ENCODE data around the gene MAMSTR. TPM values are rescaled to one million over a fixed set of nuclear protein-coding genes. Genes with fewer than 3 reads are reported as not detected.

MAMSTR gene
- total and polyA plus RNA-seq, 9 of the 15 experiments (the other 6 are each of a cell fraction or from before 2014, with no cell fraction given): 0.08 to 1.00 (median 0.40) TPM; not detected in 1

DNA sequence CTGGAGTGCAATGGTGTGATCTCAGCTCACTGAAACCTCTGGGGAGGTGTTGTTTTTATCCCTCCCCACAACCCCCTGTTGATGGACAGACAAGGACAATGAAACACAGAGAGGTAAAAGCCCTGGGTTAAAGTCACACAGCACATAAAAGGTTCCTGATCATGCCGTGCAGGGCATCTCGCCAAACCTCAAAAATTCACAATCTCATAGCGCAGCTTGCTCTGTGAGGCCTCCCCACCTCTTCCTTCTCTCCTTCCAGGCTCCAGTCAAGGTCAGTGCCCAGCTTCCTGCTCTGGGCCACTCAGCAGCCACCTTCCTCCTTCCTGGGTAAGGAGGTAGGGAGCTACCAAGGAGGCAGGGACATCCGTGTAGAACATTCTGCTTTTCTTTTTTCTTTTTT is 21.5 kb downstream of the MAMSTR start (continued):
- TF ChIP-seq, protein P1, sequence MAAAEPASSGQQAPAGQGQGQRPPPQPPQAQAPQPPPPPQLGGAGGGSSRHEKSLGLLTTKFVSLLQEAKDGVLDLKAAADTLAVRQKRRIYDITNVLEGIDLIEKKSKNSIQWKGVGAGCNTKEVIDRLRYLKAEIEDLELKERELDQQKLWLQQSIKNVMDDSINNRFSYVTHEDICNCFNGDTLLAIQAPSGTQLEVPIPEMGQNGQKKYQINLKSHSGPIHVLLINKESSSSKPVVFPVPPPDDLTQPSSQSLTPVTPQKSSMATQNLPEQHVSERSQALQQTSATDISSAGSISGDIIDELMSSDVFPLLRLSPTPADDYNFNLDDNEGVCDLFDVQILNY (CRISPR knock-in tag; IDR thresholded peaks at IDR 0.05): no peak
- TF ChIP-seq ETV1 (tag; conservative IDR thresholded peaks at IDR 0.05; ENCODE audit: low read depth) (no peak; the same call in 1 of the 2 replicates), POLR2AphosphoS5 (IDR thresholded peaks at IDR 0.05; ENCODE audit: control insufficient read depth, insufficient read depth, low read depth, low read length) (peak; percentile 54; the same call in 1 of the 2 replicates), RBM22 (IDR thresholded peaks at IDR 0.05; ENCODE audit: low read depth, low read length, poor library complexity, severe bottlenecking) (no peak), EP400 (IDR thresholded peaks at IDR 0.05) (no peak; the same call in 1 of the 2 replicates), HDAC2 (IDR thresholded peaks at IDR 0.05) (peak; percentile 75; the same call in 1 of the 2 replicates), FIP1L1 (IDR thresholded peaks at IDR 0.05; ENCODE audit: low read depth, low read length, poor library complexity, severe bottlenecking) (no peak), TCF7 (IDR thresholded peaks at IDR 0.05; ENCODE audit: borderline replicate concordance) (no peak), NFIC (IDR thresholded peaks at IDR 0.05) (peak; percentile 95), HMG20B (CRISPR knock-in tag; IDR thresholded peaks at IDR 0.05) (no peak), RBM34 (IDR thresholded peaks at IDR 0.05; ENCODE audit: borderline replicate concordance, insufficient read depth, low read length) (no peak), ZNF239 (CRISPR knock-in tag; IDR thresholded peaks at IDR 0.05) (no peak), PHF21A (IDR thresholded peaks at IDR 0.05; ENCODE audit: borderline replicate concordance, low read depth) (no peak), ZNF174 (CRISPR knock-in tag; IDR thresholded peaks at IDR 0.05) (no peak), TRIM28 (IDR thresholded peaks at IDR 0.05) (no peak), L3MBTL2 (IDR thresholded peaks at IDR 0.05) (no peak), KAT8 (IDR thresholded peaks at IDR 0.05; ENCODE audit: low read depth) (no peak), MAFK (IDR thresholded peaks at IDR 0.05; ENCODE audit: low read length) (no peak), ZNF57 (CRISPR knock-in tag; IDR thresholded peaks at IDR 0.05) (no peak), POLR3G (IDR thresholded peaks at IDR 0.05; ENCODE audit: extremely low read depth, insufficient read length, insufficient replicate concordance) (no peak), CBFB (CRISPR knock-in tag; IDR thresholded peaks at IDR 0.05) (no peak), ZNF212 (CRISPR knock-in tag; IDR thresholded peaks at IDR 0.05) (no peak)
- TF ChIP-seq, protein P2, sequence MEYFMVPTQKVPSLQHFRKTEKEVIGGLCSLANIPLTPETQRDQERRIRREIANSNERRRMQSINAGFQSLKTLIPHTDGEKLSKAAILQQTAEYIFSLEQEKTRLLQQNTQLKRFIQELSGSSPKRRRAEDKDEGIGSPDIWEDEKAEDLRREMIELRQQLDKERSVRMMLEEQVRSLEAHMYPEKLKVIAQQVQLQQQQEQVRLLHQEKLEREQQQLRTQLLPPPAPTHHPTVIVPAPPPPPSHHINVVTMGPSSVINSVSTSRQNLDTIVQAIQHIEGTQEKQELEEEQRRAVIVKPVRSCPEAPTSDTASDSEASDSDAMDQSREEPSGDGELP (CRISPR knock-in tag; IDR thresholded peaks at IDR 0.05; ENCODE audit: borderline replicate concordance): no peak
- TF ChIP-seq, protein P3, sequence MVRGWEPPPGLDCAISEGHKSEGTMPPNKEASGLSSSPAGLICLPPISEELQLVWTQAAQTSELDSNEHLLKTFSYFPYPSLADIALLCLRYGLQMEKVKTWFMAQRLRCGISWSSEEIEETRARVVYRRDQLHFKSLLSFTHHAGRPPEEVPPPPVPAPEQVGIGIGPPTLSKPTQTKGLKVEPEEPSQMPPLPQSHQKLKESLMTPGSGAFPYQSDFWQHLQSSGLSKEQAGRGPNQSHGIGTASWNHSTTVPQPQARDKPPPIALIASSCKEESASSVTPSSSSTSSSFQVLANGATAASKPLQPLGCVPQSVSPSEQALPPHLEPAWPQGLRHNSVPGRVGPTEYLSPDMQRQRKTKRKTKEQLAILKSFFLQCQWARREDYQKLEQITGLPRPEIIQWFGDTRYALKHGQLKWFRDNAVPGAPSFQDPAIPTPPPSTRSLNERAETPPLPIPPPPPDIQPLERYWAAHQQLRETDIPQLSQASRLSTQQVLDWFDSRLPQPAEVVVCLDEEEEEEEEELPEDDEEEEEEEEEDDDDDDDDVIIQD (CRISPR knock-in tag; IDR thresholded peaks at IDR 0.05): no peak
- TF ChIP-seq, protein P4, sequence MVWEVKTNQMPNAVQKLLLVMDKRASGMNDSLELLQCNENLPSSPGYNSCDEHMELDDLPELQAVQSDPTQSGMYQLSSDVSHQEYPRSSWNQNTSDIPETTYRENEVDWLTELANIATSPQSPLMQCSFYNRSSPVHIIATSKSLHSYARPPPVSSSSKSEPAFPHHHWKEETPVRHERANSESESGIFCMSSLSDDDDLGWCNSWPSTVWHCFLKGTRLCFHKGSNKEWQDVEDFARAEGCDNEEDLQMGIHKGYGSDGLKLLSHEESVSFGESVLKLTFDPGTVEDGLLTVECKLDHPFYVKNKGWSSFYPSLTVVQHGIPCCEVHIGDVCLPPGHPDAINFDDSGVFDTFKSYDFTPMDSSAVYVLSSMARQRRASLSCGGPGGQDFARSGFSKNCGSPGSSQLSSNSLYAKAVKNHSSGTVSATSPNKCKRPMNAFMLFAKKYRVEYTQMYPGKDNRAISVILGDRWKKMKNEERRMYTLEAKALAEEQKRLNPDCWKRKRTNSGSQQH (CRISPR knock-in tag; IDR thresholded peaks at IDR 0.05): no peak
- TF ChIP-seq, protein P5, sequence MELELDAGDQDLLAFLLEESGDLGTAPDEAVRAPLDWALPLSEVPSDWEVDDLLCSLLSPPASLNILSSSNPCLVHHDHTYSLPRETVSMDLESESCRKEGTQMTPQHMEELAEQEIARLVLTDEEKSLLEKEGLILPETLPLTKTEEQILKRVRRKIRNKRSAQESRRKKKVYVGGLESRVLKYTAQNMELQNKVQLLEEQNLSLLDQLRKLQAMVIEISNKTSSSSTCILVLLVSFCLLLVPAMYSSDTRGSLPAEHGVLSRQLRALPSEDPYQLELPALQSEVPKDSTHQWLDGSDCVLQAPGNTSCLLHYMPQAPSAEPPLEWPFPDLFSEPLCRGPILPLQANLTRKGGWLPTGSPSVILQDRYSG (tag; conservative IDR thresholded peaks at IDR 0.05; ENCODE audit: low read depth): no peak

All from K562 (cell line).